OCI-LY3 (cell line): ENCODE results near the gene FBXO17.
A peak's percentile ranks its signal among the peaks of the same experiment; 100 is the strongest.

Source experiments
- H2AFZ ChIP-seq: fragments of 200-600, 300-600 bp; shearing (Covaris generic); 2 replicates; pipeline ENCODE4 v1.6.0; 2014; ENCODE audit warnings: antibody characterized with exemption, low read depth, low read length
- H3K27ac ChIP-seq: fragments of 200-600, 300-600 bp; sonication (generic); 2 replicates; pipeline ENCODE4 v1.5.1; 2014; ENCODE audit warnings: mild to moderate bottlenecking, low read length, moderate library complexity, mixed read lengths
- H3K27me3 ChIP-seq: fragments of 200-600, 300-600 bp; sonication (generic); 2 replicates; pipeline ENCODE4 v1.6.1; 2014; ENCODE audit warnings: low read depth, low read length, mixed read lengths
- H3K36me3 ChIP-seq: fragments of 200-600, 300-600 bp; sonication (generic); replicated peaks from 2 replicates; pipeline ENCODE3; 2014; ENCODE audit warnings: low read depth, low read length, mixed read lengths
- H3K4me1 ChIP-seq: fragments of 300-600, 200-600 bp; sonication (generic); 2 replicates; pipeline ENCODE4 v1.6.1; 2014; ENCODE audit warnings: low read length, mixed read lengths
- H3K4me2 ChIP-seq: fragments of 200-600, 300-600 bp; sonication (generic); 2 replicates; pipeline ENCODE4 v1.6.1; 2014; ENCODE audit warnings: low read length, mixed read lengths
- H3K4me3 ChIP-seq: fragments of 300-600, 200-600 bp; sonication (generic); 2 replicates; pipeline ENCODE4 v1.5.1; 2014; ENCODE audit warnings: antibody characterized with exemption, mild to moderate bottlenecking, low read length, moderate library complexity
- H3K79me2 ChIP-seq: fragments of 300-600, 200-600 bp; shearing (Covaris generic); 2 replicates; pipeline ENCODE4 v1.6.1; 2014; ENCODE audit warnings: mild to moderate bottlenecking, low read length, mixed read lengths
- H3K9ac ChIP-seq: fragments of 300-600, 200-600 bp; shearing (Covaris generic); 2 replicates; pipeline ENCODE4 v1.6.0; 2014; ENCODE audit warnings: mild to moderate bottlenecking, low read length, moderate library complexity
- H3K9me3 ChIP-seq: fragments of 200-600, 300-600 bp; shearing (Covaris generic); 2 replicates; pipeline ENCODE4 v1.6.1; 2014; ENCODE audit warnings: low read length, mixed read lengths; ENCODE audit not compliant: insufficient read depth
- H4K20me1 ChIP-seq: fragments of 200-600, 300-600 bp; sonication (generic); 2 replicates; pipeline ENCODE4 v1.6.1; 2016; ENCODE audit warnings: low read length, mixed read lengths; ENCODE audit not compliant: insufficient read depth
- EZH2phosphoT487 ChIP-seq: fragments of 200-600 bp; shearing (Covaris generic); IDR thresholded peaks from 2 replicates; pipeline ENCODE4 v1.6.1; 2018; ENCODE audit warnings: antibody characterized with exemption, mixed run types, low read depth
- TF ChIP-seq, protein P1 (sequence below): fragments of 200-600, 300-600 bp; sonication (generic); IDR thresholded peaks from 2 replicates; pipeline ENCODE4 v1.5.1; 2014; ENCODE audit warnings: antibody characterized with exemption, low read length, low read depth

FBXO17 gene, protein sequence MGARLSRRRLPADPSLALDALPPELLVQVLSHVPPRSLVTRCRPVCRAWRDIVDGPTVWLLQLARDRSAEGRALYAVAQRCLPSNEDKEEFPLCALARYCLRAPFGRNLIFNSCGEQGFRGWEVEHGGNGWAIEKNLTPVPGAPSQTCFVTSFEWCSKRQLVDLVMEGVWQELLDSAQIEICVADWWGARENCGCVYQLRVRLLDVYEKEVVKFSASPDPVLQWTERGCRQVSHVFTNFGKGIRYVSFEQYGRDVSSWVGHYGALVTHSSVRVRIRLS

DNA sequence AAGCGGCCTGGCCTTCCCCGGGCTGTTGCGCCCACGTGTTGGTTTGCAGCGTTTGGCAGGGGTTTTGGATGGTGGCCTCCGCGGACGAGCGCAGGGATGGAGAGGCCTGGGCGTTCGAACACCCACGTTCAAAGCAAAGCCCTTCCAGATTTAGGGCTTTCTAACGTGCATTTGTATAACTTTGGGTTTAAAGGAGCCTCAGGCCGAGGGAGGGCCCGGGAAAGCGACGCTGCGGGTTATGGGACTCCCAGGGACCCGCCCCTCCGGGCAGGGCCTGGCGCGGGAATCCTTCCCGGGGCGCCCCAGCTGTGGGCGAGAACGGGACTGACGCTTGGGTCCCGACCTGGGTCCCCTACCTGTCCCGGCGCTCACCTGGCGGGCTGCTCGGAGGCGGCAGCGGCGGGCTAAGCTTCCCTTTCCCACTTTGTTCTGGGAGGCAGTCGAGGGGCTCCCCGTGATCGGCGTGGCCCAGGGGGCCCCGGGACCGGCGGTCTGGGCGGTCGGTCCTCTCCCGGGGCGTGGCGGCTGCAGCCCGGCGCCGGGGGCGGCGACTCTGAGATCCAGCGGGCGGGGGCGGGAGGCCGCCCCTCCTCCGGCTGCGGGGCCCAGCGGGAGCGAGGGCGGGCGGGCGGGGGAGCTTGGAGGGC is at the start of gene FBXO17:
Gene FBXO17, minus strand, starts transcription at position 529 of the 647 bp plus-strand sequence. CDS start 25,423 bp downstream, outside the sequence.
- H3K27ac ChIP-seq: peak within 1 kb of the TSS; percentile 97
- H3K4me3 ChIP-seq: peak within 1 kb of the TSS; percentile 88

DNA sequence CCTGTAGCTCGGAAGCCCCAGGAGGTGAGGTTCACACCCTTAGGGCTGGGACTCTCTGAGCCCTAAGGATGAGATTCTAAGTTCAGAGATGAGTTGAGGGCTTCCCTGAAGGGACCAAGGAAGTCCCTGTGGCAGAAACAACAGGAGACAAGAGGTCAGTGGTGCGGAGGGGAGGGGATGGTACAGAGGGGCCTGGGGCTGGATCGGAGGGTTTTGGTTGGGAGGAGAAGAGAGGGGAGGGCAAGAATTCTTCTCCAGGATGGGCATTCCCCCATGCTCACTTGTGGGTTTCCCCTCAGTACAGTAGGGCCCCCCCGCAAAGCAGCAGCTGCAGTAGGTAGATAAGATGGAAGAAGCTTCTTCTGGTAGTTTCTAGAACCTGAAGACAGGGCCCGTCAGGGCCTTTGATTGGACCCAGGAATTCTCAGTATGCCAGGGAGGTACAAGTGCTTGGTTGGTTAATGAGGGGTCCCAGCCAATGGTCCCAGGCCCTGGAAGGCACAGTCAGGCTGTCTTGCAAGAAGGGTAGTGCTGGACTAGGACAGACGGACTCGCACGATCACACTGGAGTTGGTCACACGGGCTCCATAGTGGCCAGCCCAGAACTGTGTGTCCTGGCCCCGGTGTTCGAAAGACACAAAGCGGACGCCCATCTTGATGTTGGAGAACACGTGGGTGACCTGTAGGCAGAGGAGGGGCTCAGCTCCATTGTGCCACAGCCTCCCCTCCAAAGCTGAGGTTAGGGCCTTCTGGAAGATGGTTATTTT is 49.5 kb upstream of the FBXO17 start:
- Histone ChIP-seq H3K79me2 (peaks cover under 1% of the 10 kb centered on the region; the same call in 1 of the 2 replicates), H3K4me3 (no peak overlapping the region), H3K27me3 (no peaks in the 10 kb centered on the region), H3K9ac (peak overlapping the region; percentile 32; the same call in 1 of the 2 replicates), H2AFZ (no peak overlapping the region; the same call in 1 of the 2 replicates), H3K36me3 (peaks cover 53% of the 10 kb centered on the region), H3K9me3 (peaks cover 14% of the 10 kb centered on the region; the same call in 1 of the 2 replicates), H3K4me1 (peaks cover 67% of the 10 kb centered on the region), H3K27ac (peak overlapping the region; percentile 81), H3K4me2 (peak overlapping the region; percentile 40), H4K20me1 (no peaks in the 10 kb centered on the region)
- no peak for TF ChIP-seq EZH2phosphoT487
- TF ChIP-seq, protein P1, sequence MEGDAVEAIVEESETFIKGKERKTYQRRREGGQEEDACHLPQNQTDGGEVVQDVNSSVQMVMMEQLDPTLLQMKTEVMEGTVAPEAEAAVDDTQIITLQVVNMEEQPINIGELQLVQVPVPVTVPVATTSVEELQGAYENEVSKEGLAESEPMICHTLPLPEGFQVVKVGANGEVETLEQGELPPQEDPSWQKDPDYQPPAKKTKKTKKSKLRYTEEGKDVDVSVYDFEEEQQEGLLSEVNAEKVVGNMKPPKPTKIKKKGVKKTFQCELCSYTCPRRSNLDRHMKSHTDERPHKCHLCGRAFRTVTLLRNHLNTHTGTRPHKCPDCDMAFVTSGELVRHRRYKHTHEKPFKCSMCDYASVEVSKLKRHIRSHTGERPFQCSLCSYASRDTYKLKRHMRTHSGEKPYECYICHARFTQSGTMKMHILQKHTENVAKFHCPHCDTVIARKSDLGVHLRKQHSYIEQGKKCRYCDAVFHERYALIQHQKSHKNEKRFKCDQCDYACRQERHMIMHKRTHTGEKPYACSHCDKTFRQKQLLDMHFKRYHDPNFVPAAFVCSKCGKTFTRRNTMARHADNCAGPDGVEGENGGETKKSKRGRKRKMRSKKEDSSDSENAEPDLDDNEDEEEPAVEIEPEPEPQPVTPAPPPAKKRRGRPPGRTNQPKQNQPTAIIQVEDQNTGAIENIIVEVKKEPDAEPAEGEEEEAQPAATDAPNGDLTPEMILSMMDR: no peak

More for the DNA sequence above, at the start of gene FBXO17:
- Histone ChIP-seq H3K27me3 (no peaks in the 10 kb centered on the region), H3K36me3 (peaks cover 22% of the 10 kb centered on the region), H2AFZ (peak within 1 kb of the TSS; percentile 10; the same call in 1 of the 2 replicates), H3K9me3 (peaks cover 5% of the 10 kb centered on the region; the same call in 1 of the 2 replicates), H3K4me2 (peak within 1 kb of the TSS; percentile 90), H3K9ac (peak within 1 kb of the TSS; percentile 97), H3K79me2 (peaks cover 51% of the 10 kb centered on the region), H4K20me1 (peaks cover 7% of the 10 kb centered on the region), H3K4me1 (peaks cover 39% of the 10 kb centered on the region)
- TF ChIP-seq EZH2phosphoT487: no peak
- TF ChIP-seq, protein P1: no peak

DNA sequence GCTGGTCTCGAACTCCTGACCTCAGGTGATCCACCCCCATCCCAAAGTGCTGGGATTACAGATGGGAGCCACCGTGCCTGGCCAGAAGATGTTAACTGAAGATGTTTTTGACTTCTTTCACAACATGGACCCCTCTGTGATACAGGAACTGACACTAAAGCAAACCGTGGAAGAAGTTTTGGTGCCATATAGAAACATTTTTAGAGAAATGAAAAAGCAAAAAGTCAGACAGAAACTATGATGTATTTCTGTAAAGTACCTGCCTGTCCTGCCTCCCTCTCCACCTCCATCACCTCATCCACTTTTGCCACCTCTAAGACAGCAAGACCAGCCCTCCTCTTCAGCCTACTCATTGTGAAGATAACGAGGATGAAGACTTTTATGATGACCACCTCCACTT is 45.5 kb upstream of the FBXO17 start:
- H3K79me2 ChIP-seq: no peaks in the 10 kb centered on the region
- H3K36me3 ChIP-seq: peaks cover 33% of the 10 kb centered on the region
- H4K20me1 ChIP-seq: no peaks in the 10 kb centered on the region
- peak overlapping the region; percentile 36; the same call in 1 of the 2 replicates for H3K9ac ChIP-seq
- no peaks in the 10 kb centered on the region for H3K27me3 ChIP-seq
- H3K27ac ChIP-seq: peak overlapping the region; percentile 86
- H3K4me2 ChIP-seq: peak overlapping the region; percentile 44
- TF ChIP-seq, protein P1: no peak
- TF ChIP-seq EZH2phosphoT487: no peak
- no peak overlapping the region for H3K4me3 ChIP-seq
- peaks cover 55% of the 10 kb centered on the region for H3K4me1 ChIP-seq
- H3K9me3 ChIP-seq: peaks cover 2% of the 10 kb centered on the region; the same call in 1 of the 2 replicates
- no peak overlapping the region for H2AFZ ChIP-seq

DNA sequence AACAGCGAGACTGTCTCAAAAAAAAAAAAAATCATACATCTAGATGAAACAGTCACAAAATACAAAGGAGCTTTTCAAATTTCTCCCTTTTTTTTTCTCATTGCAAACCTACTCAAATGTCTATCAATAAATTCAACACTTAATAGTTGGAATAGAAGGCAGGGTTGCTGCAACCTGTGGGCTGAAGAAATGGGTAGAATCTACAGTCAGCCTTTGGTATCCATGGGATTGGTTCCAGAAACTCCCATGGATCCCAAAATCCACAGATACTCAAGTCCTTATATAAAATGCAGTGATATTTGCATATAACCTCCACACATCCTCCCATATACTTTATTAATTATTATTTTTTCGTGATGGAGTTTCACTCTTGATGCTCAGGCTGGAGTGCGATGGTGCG is 42.1 kb upstream of the FBXO17 start:
- no peaks in the 10 kb centered on the region for H3K79me2 ChIP-seq
- peaks cover 2% of the 10 kb centered on the region; the same call in 1 of the 2 replicates for H3K9me3 ChIP-seq
- no peak overlapping the region for H3K9ac ChIP-seq
- H3K27me3 ChIP-seq: no peaks in the 10 kb centered on the region
- TF ChIP-seq EZH2phosphoT487: no peak
- TF ChIP-seq, protein P1: no peak
- no peak overlapping the region for H3K4me3 ChIP-seq
- H2AFZ ChIP-seq: no peak overlapping the region
- peaks cover 19% of the 10 kb centered on the region for H3K36me3 ChIP-seq
- no peaks in the 10 kb centered on the region for H4K20me1 ChIP-seq
- H3K4me2 ChIP-seq: no peak overlapping the region
- H3K4me1 ChIP-seq: peaks cover 30% of the 10 kb centered on the region
- H3K27ac ChIP-seq: no peak overlapping the region
